Occipital lobe (tissue), 2 donors: ENCODE results near the gene ZNF646. TPM values are rescaled to one million over a fixed set of nuclear protein-coding genes. Genes with fewer than 3 reads are reported as not detected.

Experiments used
- DNase-seq: peaks from one replicate; lab custom pipeline; 2025; lab: John Stamatoyannopoulos, UW
- total RNA-seq: library from RNA; depleted of rRNA; stranded (reverse); fragments of >200 nt; gene quantifications from one replicate; pipeline ENCODE4 v1.2.3, GENCODE V29; 2014

Gene ZNF646, protein sequence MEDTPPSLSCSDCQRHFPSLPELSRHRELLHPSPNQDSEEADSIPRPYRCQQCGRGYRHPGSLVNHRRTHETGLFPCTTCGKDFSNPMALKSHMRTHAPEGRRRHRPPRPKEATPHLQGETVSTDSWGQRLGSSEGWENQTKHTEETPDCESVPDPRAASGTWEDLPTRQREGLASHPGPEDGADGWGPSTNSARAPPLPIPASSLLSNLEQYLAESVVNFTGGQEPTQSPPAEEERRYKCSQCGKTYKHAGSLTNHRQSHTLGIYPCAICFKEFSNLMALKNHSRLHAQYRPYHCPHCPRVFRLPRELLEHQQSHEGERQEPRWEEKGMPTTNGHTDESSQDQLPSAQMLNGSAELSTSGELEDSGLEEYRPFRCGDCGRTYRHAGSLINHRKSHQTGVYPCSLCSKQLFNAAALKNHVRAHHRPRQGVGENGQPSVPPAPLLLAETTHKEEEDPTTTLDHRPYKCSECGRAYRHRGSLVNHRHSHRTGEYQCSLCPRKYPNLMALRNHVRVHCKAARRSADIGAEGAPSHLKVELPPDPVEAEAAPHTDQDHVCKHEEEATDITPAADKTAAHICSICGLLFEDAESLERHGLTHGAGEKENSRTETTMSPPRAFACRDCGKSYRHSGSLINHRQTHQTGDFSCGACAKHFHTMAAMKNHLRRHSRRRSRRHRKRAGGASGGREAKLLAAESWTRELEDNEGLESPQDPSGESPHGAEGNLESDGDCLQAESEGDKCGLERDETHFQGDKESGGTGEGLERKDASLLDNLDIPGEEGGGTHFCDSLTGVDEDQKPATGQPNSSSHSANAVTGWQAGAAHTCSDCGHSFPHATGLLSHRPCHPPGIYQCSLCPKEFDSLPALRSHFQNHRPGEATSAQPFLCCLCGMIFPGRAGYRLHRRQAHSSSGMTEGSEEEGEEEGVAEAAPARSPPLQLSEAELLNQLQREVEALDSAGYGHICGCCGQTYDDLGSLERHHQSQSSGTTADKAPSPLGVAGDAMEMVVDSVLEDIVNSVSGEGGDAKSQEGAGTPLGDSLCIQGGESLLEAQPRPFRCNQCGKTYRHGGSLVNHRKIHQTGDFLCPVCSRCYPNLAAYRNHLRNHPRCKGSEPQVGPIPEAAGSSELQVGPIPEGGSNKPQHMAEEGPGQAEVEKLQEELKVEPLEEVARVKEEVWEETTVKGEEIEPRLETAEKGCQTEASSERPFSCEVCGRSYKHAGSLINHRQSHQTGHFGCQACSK (N-terminal part only)
- 16.5 TPM for total RNA-seq

DNA sequence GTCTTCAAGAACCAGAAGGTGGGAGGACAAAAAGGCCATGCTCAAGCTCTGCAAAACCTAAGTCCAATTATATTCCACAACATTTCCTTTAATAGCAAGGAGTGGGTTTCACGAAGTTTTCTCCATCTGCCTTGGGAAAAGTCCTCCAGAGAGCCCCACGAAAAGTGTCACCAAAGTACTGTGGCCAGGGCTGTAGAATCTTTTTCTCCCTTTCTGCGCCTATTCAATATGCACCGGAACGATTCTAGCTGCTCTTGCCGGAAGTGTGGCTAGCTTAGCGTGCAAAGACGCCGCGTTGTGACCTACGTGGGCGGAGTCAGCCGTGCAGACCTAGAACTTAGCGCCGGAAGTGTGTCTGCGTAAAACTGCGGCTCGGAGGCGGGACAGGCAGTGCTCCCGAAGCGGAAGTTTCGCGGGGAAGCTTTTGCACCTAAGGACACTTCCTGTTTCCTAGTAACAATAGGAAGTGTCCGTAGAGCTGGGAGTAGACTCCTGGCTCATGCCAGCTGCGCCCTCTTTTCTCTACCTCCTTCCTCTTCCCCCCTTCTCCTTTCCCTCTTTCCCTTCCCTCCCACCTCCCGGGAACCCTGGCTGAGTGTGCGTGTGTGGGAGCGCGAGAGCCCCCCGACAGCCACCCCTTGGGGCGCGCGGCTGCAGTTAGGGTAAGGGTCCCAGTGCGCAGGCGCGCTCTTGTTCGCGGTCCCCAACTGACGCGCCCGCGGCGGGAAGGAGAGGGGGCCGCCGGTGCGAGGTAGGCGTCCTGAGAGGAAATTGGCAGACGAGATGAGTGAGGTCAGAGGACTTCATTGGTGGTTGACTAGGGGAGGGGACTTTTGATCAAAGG is at the start of gene ZNF646, which contains the start of gene ZNF668:
TSS of gene ZNF646 (plus strand) at position 453 of the 844 bp plus-strand sequence. CDS start 1,903 bp downstream, outside the sequence.
TSS of gene ZNF668 (minus strand) at position 271 of the 844 bp plus-strand sequence. CDS start 9,781 bp downstream, outside the sequence.
- peak; percentile 98 for DNase-seq

DNA sequence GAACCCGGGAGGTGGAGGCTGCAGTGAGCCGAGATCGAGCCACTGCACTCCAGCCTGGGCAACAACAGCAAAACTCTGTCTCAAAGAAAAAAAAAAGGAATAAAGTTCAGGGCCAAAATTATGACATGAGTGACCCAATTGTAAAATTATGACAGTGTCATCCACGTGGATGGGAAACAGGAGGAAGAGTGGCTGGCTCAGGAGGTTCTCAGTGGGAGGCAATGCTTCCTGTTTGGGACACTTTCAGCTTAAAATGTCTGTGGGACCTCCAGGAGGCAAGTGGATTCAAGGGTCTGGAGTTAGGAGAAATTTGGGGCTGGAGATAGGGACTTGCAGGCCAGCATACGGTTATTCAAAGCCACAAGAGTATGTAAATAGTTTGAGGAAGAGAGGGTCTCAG is 48.9 kb upstream of the ZNF646 start:
- no peak for DNase-seq

DNA sequence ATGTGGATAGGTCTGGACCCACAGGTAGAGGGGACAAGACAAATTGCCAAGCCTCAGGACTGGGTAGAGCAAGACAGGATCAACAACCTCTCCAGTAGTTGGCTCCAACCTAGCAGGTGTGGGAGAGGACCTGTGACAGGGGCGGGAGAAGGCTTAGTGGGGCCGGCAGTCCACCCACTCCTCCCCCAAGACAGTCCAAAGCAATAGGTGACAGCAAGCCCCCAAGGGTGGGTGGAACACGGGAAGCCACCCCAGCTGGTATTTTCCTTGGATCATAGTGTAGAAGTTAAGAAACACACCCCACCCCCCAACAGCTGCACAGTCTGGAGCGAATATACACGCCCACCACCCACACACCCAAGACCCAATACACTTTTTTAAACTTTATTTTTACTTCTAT is 45.0 kb upstream of the ZNF646 start:
- no peak for DNase-seq

DNA sequence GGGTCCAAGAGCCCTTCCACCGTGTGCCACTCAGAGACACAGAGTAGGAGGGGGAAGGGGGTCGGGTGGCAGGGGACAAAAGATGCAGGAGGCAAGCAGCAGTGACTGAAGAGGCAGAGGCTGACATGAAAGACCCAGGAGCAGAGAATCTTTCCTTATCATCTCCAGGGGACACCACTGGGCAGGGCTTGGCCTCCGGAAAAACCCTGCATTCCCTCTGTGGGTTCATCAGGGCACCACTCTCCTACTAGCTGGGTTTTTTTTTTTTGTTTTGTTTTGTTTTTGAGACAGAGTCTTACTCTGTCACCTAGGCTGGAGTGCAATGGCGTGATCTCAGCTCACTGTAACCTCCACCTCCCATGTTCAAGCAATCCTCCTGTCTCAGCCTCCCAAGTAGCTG is 42.9 kb upstream of the ZNF646 start:
- DNase-seq: no peak

DNA sequence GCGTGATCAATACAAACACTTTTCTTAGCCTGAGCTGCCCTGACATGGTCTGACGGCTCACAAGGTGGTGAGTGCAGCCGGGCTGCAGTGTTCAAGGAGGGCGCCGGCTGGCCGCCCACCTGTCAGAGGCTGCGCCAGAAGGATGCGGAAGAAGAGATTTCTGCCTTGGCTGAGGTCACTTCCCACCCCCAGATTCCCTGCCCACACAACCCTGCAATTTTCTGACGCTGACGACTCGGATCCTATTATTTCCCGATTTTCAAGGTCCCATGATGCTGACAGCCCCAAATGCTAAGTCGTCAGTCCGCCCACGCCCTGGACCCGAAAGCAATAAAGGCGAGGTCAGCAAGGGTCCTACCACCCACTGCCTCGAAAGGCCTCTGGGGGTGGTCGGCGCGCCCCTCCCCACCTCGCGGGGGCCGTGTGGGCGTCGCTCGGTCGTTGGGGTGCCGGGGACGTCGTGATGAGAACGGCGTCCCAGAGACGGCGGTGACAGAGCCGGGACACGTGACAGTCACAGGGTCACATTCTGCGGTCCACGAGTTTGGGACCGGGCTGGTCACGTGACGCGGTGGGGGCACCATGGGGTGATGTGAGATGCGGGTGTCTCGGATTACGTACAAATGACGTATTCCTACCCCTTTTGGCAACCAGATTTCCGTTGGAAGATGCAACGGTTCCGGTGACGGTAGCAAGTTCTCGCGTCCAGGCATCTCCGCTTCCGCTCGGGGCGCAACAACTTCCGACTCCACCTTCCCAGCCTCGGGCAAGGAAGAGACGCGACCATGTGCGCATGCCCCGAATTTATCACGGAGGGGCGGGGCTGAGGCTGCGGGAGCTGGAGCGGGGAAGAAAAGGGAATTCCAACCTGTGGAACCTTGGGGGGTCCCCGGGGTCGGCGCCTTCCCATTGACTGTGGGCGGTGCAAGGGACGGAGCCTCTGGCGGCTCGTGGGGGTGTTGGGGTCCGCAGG is 41.2 kb upstream of the ZNF646 start, which contains the start of gene STX4:
TSS of gene STX4 (plus strand) at position 823 of the 973 bp plus-strand sequence. CDS start 248 bp downstream, outside the sequence.
- DNase-seq: peak; percentile 97

DNA sequence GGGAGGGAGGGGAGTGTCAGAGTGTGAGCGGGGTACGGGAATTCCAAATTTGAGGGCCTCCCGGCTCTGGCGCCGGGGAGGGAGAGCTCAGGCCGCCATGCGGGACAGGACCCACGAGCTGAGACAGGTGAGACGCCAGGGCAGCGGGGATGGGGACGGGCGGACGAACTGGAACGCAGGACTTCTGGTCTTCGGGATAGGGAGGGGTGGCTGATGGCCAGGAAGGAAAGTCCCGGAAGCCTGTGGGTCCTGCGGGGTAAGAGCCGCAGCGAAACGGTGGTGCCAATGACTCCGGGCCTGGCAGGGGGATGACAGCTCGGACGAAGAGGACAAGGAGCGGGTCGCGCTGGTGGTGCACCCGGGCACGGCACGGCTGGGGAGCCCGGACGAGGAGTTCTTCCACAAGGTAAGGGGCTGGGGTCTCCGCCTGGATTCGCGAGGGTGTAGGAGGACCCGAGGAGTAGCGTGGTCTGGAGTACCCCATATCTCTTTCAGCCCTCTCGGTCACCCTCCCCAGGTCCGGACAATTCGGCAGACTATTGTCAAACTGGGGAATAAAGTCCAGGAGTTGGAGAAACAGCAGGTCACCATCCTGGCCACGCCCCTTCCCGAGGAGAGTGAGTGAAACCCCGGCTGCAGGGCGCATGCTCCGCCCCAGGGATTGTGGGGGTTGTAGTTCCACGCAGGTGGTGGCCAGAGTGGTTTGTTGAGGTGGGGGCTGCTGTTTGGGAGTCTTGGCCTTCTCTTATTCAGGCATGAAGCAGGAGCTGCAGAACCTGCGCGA is 40.3 kb upstream of the ZNF646 start:
- DNase-seq: peak; percentile 74

DNA sequence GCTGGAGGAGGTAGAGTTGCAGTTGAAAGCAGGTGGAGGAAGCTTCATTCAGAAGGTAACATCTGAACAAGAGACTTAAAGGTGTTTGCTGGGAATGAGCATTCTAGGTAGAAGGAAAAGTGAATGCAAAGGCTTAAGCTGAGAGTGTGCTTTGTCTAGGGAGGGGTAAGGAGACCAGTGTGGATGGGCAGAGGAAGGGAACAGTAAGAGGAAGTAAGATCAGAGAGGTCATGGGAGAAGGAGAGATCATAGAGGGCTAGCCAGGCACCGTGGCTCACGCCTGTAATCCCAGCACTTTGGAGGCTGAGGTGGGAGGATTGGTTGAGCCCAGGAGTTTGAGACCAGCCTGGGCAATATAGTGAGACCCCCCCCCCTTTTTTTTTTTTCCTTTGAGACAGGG is 37.5 kb upstream of the ZNF646 start:
- DNase-seq: no peak

DNA sequence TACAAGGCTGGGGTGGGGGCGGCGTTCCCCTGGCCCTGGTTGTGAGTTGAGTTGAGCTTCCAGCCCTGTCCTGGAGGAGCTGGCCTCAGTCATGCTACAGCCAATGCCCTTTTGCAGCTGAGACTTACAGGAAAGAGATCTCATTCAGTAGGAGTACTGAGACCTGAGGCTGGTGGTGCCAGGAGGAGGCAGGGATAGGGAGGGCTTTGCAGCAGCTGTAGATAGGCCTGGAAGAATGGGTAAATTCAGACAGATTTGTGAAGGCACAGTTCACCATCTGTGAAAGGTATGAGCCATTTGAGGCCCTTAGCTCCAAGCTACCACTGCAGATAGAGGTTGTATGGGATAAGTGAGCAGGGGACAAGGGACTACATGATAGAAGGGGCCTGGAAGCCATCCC is 35.2 kb upstream of the ZNF646 start:
- DNase-seq: no peak

DNA sequence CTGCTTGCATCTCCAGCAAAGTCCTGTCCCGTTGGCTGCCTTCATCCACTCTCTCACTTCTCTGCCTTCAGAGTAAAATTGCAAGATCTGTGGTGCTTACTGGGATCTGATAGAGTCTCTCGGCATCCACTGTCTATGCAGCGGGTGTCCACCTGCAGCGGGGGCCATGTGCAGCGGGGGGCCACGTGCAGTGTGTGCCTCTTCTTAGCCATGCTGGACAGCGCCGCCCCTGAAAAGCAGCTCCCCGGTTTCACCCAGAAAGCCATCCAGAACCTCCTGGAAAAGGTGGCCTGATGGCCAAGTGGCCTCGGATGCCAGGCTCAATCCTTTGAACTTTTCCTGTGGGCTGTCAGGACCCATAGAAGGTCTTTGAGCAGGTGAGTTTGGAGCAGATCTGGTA is 31.4 kb upstream of the ZNF646 start:
- DNase-seq: no peak

DNA sequence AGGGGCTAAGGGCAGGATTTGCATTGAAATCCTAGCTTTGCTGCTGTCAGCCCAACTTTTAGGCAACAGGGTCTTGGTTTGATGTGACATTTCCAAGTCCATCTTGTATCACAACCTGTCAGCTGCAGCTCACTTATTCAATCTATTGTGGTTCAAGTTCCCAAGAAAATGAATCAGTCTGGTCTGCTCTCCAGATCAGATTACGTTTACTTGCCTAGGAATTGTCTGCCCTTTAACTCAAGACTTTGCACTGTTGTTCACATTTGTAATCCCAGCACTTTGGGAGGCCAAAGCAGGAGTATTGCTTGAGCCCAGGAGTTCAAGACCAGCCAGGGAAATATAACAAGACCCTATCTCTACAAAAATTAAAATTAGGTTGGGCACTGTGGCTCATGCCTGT is 30.9 kb upstream of the ZNF646 start:
- no peak for DNase-seq

DNA sequence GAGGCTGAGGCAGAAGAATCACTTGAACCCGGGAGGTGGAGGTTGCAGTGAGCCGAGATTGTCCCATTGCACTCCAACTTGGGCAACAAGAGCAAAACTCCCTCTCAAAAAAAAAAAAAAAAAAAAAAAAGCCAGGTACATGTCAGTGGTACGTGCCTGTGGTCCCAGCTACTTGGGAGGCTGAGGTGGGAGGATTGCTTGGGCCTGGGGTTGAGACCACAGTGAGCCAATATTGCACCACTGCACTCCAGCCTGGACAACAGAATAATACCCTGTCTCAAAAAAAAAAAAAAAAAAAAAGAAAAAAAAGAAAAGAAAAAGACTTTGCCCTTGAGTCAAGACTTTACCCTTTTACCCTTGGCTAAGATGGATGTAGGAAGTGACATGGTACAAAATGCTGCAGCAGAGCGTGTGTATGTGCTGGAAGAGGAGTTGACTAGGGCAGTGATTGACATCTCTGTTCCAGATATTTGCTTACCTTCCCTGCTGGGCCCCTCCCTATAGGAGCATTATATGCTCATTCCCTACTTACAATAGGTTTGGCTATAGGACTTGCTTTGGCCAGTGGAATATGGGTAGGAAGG is 30.2 kb upstream of the ZNF646 start:
- DNase-seq: no peak

DNA sequence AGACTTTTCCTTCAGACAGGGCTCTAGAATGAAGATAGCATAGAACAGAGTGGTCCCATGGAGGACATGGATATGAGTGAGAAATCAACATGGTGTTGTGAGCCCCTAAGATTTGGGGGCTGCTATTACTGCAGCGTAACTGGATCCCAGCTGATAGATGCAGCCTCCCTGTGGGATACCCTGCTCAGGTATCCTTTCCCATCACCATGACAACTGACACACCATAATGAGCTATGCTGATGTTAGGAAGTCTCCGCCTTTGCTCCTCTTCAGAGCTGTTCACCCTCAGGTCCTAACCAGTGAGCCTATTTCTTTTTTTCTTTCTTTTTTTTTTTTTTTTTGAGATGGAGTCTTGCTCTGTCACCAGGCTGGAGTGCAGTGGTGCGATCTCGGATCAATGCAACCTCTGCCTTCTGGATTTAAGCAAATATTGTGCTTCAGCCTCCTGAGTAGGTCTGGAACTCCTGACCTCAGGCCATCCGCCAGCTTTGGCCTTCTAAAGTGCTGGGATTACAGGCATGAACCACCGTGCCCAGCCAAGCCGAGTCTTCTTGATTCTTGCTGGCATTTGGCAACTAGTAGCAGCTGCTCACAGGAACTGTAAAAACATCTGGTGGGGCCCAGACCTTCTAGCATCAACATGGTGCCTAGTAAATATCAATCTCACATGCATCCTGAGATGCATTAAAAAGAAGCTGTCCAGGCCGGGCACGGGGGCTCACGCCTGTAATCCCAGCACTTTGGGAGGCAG is 23.8 kb upstream of the ZNF646 start:
- no peak for DNase-seq

DNA sequence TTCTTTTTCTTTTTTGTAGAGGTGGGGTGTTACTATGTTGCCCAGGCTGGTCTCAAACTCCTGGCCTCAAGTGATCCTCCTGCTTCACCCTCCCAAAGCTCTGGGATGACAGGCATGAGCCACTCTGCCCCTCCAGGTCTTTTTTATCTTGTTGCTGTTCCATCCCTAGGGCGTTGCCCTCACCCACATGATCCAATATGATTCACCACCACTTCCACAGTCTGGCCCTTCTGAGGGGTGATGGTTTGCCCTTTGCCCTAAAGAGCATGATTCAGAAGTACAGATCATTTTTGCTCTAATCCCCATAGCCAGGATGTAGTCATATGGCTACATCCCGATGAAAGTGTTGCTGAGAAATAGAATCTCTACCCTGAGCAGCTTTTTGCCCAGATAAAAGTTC is 22.1 kb upstream of the ZNF646 start:
- DNase-seq: no peak

DNA sequence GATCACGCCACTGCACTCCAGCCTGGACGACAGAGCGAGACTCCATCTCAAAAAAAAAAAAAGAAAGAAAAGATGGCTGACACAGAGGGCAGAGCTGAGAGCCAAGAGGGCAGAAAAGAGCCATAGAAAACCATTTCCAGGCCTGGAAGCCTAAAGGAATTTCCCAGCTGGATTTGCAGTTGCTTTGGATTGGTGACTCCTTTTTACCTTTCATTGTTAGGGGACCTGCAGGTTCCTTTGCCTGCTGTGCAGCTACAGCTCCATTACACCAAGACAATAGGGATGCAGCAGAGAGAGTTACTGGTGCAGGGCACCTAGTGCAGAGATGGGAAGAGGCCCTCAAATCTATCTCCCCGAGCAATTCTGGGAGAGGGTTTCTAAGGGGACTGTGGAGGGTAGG is 18.6 kb upstream of the ZNF646 start:
- no peak for DNase-seq

DNA sequence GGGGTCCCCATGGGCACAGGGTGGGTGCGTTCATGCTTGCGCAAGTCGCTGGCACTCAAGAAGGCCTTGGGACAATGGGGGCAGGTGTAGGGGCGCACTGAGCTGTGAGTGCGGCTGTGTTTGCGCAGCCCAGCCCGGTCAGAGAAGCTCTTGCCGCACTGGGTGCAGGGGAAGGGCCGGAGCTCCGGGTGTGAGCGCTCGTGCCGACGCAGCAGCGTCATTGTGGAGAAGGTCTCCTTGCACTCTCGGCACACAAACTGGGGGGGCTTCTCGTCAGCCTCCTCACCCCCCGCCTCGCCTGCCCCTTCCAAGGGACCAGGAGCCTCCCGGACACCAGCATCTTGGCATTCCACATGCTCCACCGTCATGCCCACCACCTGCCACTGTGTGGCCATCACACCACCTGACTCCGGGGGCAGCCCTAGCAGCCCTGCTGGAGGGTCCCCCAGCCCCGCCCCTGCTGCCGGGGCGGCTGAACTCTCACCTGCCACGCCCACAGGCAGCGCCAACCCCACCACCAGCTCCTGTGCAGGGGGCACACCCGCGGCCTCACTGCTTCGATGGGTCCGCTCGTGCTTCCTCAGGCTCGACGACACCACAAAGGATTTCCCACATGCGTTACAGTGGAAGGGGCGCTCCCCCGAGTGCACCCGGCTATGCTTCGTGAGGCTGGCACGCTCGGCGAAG is 13.0 kb upstream of the ZNF646 start:
- no peak for DNase-seq

DNA sequence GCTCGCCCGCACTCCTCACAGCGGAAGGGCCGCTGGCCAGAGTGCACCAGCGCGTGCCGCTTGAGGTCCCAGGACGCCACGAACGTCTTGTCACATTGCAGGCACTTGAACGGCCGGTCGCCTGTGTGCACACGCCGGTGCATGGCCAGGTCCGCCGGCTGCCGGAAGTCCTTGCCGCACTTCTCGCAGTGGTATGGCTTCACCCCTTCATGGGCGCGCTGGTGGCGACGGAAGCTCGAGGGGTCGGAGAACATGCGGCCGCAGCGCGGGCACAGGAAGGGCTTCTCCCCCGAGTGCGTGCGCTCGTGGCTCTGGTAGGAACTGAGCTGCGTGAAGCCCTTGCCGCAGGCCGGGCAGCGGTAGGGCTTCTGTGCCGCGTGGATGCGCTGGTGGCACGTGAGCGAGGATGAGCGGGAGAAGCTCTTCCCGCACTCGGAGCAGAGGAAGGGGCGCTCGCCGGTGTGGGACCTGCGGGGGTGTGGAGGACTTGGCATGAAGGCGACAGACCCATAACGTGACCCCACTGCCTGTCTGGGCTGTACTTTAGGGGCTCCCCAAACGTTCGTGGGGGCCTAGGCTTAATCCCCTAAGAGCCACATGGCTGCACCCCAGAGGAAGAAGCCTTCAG is 12.3 kb upstream of the ZNF646 start:
- no peak for DNase-seq
